NT2/D1 (cell line): ENCODE data around the gene FBXL17.

Experiments
- DNase-seq: peaks from one replicate; pipeline ENCODE4 v3.0.0-alpha.2; 2011; ENCODE audit warnings: low read depth, low spot score
- H3K27me3 ChIP-seq: 2 replicates; pipeline ENCODE4 v1.6.0; 2011; ENCODE audit warnings: mild to moderate bottlenecking; ENCODE audit not compliant: insufficient read length, insufficient read depth
- H3K36me3 ChIP-seq: 2 replicates; pipeline ENCODE4 v1.6.1; 2011; ENCODE audit warnings: mild to moderate bottlenecking, low read length, mixed read lengths; ENCODE audit not compliant: insufficient read depth, insufficient read length
- H3K4me1 ChIP-seq: 2 replicates; pipeline ENCODE4 v1.5.1; 2011; ENCODE audit not compliant: insufficient read depth, insufficient read length
- H3K4me3 ChIP-seq: 2 replicates; pipeline ENCODE4 v1.5.1; 2011; ENCODE audit warnings: low read depth; ENCODE audit not compliant: insufficient read length
- H3K9ac ChIP-seq: 2 replicates; pipeline ENCODE4 v1.6.0; 2011; ENCODE audit warnings: low read depth; ENCODE audit not compliant: insufficient read length
- H3K9me3 ChIP-seq: 2 replicates; pipeline ENCODE4 v1.5.1; 2011; ENCODE audit warnings: mild to moderate bottlenecking, low read length; ENCODE audit not compliant: insufficient read depth
- SUZ12 ChIP-seq: IDR thresholded peaks from 2 replicates; pipeline ENCODE4 v1.6.1; 2011; ENCODE audit not compliant: insufficient read length, insufficient read depth; ENCODE audit errors: extremely low read depth
- YY1 ChIP-seq: IDR thresholded peaks from 2 replicates; pipeline ENCODE4 v1.6.1; 2011; ENCODE audit not compliant: insufficient read length, insufficient read depth
- ZNF274 ChIP-seq: IDR thresholded peaks from 2 replicates; pipeline ENCODE4 v1.6.1; 2011; ENCODE audit warnings: mild to moderate bottlenecking, low read depth, low read length

The FBXL17 gene

DNA sequence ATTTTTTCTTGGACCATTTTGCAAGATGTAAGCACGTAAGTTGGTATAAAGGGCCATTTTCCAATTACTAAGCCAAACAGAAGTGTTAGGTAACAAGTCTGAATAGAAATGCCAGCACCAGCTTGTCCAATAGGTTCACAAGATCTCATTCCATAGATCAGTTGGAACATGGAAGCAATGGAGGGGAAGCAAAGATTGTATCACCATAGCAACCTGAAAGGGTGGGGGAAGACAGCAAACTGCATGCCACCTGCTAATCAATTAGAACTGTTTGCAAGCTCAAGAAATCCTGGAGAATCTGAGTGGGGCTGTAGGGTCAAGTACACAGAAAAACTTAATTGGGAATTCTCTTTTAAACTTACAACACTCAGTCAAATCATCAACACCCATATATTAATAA is 446.3 kb downstream of the FBXL17 start:
- H3K36me3 ChIP-seq, result no peaks in the 10 kb centered on the region
- no peak overlapping the region for H3K4me3 ChIP-seq
- H3K27me3 ChIP-seq, result no peaks in the 10 kb centered on the region
- no peaks in the 10 kb centered on the region for H3K9me3 ChIP-seq
- TF ChIP-seq SUZ12, result no peak
- TF ChIP-seq ZNF274, result no peak
- no peak for TF ChIP-seq YY1
- no peaks in the 10 kb centered on the region for H3K4me1 ChIP-seq
- DNase-seq, result no peak
- H3K9ac ChIP-seq, result no peak overlapping the region

DNA sequence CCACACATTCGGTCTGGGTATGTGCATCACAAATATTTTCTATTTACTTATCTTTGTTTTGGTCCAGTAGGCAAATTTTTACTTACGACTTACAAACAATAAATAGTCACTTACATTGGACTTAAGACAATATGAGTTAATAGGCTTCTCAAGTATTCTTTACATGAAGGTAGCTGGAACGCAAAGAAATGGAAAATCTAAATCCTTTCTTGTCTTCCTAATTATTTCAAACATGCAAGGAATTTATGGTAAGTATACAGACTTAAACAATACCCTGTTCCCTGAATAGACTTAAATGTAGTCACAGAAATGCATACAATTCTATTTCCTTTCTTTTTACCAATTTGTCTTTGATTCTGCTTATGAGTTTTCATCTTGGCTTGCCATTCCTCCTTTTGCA is 448.6 kb downstream of the FBXL17 start:
- Histone ChIP-seq H3K9ac (no peak overlapping the region), H3K36me3 (no peaks in the 10 kb centered on the region), H3K4me3 (no peak overlapping the region), H3K4me1 (no peaks in the 10 kb centered on the region), H3K27me3 (no peaks in the 10 kb centered on the region), H3K9me3 (no peaks in the 10 kb centered on the region)
- DNase-seq, result no peak
- no peak for TF ChIP-seq ZNF274
- TF ChIP-seq SUZ12, result no peak

DNA sequence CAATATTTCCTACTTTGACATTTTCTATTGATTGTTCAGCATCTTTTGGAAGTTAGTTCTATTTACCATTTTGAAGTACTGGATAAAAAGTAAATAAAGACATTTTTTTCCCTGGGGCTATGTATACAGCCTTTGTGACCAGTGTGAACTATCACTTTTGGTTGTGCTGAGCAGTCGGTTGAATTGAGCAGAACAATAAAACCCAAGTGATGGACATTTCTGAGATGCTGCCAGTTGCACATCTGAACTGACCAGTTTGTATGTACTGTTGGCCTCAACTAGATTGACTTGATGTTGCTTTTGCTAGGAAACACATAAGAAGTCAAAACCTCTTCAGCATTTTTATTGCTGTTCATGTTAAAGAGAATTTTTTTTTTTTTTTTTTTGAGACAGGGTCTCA is 451.0 kb downstream of the FBXL17 start:
- TF ChIP-seq SUZ12 (no peak), ZNF274 (no peak), YY1 (no peak)
- H3K27me3 ChIP-seq, result no peaks in the 10 kb centered on the region
- no peak for DNase-seq
- H3K4me3 ChIP-seq, result no peak overlapping the region
- H3K9me3 ChIP-seq, result no peaks in the 10 kb centered on the region
- H3K4me1 ChIP-seq, result no peaks in the 10 kb centered on the region
- no peak overlapping the region for H3K9ac ChIP-seq
- no peaks in the 10 kb centered on the region for H3K36me3 ChIP-seq

DNA sequence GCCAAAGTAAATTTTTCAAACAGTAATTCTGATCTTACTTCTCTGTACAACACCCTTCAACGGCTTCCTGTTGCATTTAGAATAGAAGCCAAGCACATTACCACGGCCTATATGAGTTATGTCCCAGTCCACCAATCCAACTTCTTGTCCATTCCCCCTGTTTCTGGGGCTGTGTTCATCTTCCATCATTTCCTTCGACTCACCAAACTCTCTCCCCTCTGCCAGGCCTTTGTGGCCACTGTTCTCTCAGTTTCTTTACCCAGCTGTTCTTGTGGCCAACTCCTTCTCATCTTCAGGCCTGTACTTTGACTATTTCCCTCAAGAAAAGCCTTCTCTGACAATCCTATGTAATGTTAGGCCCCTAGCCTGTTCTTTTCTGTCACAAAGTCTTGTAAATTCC is 451.8 kb downstream of the FBXL17 start:
- H3K36me3 ChIP-seq, result no peaks in the 10 kb centered on the region
- H3K9ac ChIP-seq, result no peak overlapping the region
- no peaks in the 10 kb centered on the region for H3K27me3 ChIP-seq
- no peaks in the 10 kb centered on the region for H3K4me1 ChIP-seq
- no peak for DNase-seq
- no peaks in the 10 kb centered on the region for H3K9me3 ChIP-seq
- no peak overlapping the region for H3K4me3 ChIP-seq
- TF ChIP-seq SUZ12, result no peak
- no peak for TF ChIP-seq YY1
- TF ChIP-seq ZNF274, result no peak

DNA sequence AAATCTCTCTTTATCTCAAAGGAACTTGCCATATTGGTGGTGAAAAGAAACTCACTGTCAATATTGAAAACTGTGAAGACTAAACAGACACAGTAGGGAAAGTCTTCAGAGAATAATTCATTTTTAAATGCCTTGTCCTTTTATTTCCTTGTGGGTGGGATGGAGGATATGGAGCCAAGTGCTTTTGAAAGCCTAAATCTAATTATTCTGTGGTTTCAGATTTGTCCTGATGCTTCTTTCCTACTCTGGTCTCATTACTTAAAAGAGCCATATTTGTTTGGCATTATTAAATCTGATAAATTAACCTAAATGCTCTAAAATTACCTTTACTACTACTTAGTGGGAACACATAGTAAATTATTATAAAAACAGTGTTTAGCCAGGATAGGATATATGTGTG is 452.8 kb downstream of the FBXL17 start:
- H3K9me3 ChIP-seq, result no peaks in the 10 kb centered on the region
- H3K4me3 ChIP-seq, result no peak overlapping the region
- TF ChIP-seq SUZ12, result no peak
- TF ChIP-seq YY1, result no peak
- TF ChIP-seq ZNF274, result no peak
- no peaks in the 10 kb centered on the region for H3K36me3 ChIP-seq
- H3K27me3 ChIP-seq, result no peaks in the 10 kb centered on the region
- no peak overlapping the region for H3K9ac ChIP-seq
- no peak for DNase-seq
- H3K4me1 ChIP-seq, result no peaks in the 10 kb centered on the region

DNA sequence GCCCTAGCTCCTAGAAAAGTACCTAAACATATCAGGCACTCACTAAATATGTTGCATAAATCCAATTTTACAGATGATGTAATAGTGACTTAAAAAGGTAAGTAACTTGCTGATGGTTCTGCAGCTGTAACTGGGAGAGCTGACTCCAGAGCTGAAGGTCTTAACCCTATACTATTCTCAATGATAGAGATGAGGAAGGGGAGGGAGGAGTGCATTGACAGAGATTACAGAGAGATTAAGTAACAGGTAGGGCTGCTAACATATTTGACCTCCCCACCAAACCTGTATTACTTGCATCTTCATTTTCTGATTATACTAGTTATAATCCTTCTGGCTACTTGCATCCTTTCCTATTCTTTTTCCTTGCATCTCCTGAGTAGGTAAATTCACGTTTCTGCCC is 455.8 kb downstream of the FBXL17 start:
- DNase-seq, result no peak
- H3K9me3 ChIP-seq, result no peaks in the 10 kb centered on the region
- no peak overlapping the region for H3K9ac ChIP-seq
- H3K36me3 ChIP-seq, result no peaks in the 10 kb centered on the region
- H3K4me3 ChIP-seq, result no peak overlapping the region
- no peaks in the 10 kb centered on the region for H3K4me1 ChIP-seq
- TF ChIP-seq YY1 (no peak), ZNF274 (no peak)
- H3K27me3 ChIP-seq, result no peaks in the 10 kb centered on the region

DNA sequence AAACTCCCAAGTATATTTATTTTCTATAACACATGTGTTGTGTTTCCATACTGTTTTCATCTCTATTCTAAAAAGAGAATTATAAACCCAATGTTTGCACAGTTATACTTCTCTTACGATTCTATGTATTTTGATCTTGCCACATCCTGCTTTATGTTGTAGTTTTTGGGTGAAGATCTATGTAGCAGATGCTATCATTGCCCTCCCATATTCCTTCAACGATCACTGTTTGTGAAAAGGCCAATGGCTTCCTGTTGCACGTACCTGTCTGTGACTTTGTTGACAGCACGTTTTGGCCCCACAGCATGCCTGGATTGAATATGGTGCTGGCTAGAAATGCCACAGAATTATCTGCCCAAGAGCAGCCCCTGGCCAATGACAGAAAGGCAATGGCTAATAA is 456.7 kb downstream of the FBXL17 start:
- Histone ChIP-seq H3K4me1 (no peaks in the 10 kb centered on the region), H3K4me3 (no peak overlapping the region), H3K27me3 (no peaks in the 10 kb centered on the region), H3K36me3 (no peaks in the 10 kb centered on the region), H3K9ac (no peak overlapping the region), H3K9me3 (no peaks in the 10 kb centered on the region)
- TF ChIP-seq ZNF274, result no peak
- no peak for TF ChIP-seq SUZ12
- TF ChIP-seq YY1, result no peak
- DNase-seq, result no peak

DNA sequence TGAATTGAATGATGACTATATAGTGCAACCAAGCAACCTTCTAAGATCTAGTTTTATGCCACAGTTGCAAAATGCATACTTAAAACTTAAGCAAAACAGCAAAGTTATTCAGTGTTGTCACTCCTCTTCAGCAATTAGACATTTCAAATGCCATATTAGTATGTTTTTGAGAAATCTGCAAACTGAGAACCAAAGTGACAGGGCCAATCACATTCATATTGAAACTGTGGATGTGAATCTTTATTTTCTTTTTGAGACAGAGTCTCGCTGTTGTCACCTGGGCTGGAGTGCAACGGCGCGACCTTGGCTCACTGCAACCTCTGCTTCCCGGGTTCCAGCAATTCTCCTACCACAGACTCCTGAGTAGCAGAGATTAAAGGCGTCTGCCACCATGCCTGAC is 461.9 kb downstream of the FBXL17 start:
- DNase-seq, result no peak
- Histone ChIP-seq H3K36me3 (no peaks in the 10 kb centered on the region), H3K27me3 (no peaks in the 10 kb centered on the region), H3K9ac (no peak overlapping the region), H3K4me1 (no peaks in the 10 kb centered on the region), H3K4me3 (no peak overlapping the region), H3K9me3 (no peaks in the 10 kb centered on the region)
- no peak for TF ChIP-seq SUZ12
- TF ChIP-seq ZNF274, result no peak
- TF ChIP-seq YY1, result no peak
